ENCODE measurements around the gene COLQ.
"Not testable (repeated sequence)": the region's sequence is repeated elsewhere in the genome, so short reads cannot be mapped to it uniquely, and the experiment has no call there.

GRCh38 chr3:15532614-15533013 lies 11.1 kb upstream of the COLQ start:
- not testable (repeated sequence) for TF ChIP-seq CTCF (conservative IDR thresholded peaks at IDR 0.05); ZFX (IDR thresholded peaks at IDR 0.05)
